A673 (cell line): ENCODE data around the gene SLC22A4. TPM values are rescaled to one million over a fixed set of nuclear protein-coding genes. Genes with fewer than 3 reads are reported as not detected.

ENCODE experiments used
- BruUV-seq: library from RNA; stranded (reverse); fragments of 400-500 nt; replicated peaks from 2 replicates; lab custom pipeline; 2021; lab: Mats Ljungman, UMichigan
- CTCF ChIA-PET: fragments of 300-600 bp; sonication (Branson Sonifier 250); formaldehyde crosslinking; loops from one replicate; lab custom pipeline; 2022; ENCODE audit warnings: antibody characterized with exemption; lab: Charles Lee
- POLR2A ChIA-PET: fragments of 300-600 bp; sonication (Branson Sonifier 250); formaldehyde crosslinking; loops from one replicate; lab custom pipeline; 2022; ENCODE audit warnings: antibody characterized with exemption; ENCODE audit not compliant: low non-redundant PET; lab: Charles Lee
- DNase-seq: peaks from one replicate; pipeline ENCODE4 v3.0.0-alpha.2; 2015; ENCODE audit warnings: low spot score
- H3K27ac ChIP-seq: fragments of 200-600 bp; sonication (generic); 2 replicates; pipeline ENCODE4 v1.5.1; 2016; ENCODE audit warnings: mixed run types, low read depth, mild to moderate bottlenecking, mixed read lengths, antibody characterized with exemption, low read length; ENCODE audit not compliant: poor library complexity, severe bottlenecking
- H3K27me3 ChIP-seq: fragments of 200-600 bp; sonication (generic); replicated peaks from 2 replicates; pipeline ENCODE4 v1.6.1; 2017; ENCODE audit warnings: mixed run types, low read depth, mild to moderate bottlenecking, mixed read lengths, antibody characterized with exemption, low read length; ENCODE audit not compliant: insufficient read depth, poor library complexity
- H3K36me3 ChIP-seq: fragments of 200-600 bp; sonication (generic); 2 replicates; pipeline ENCODE4 v1.6.1; 2016; ENCODE audit warnings: mixed run types, mild to moderate bottlenecking, mixed read lengths, antibody characterized with exemption, low read length; ENCODE audit not compliant: insufficient read depth, poor library complexity, severe bottlenecking
- H3K4me1 ChIP-seq: fragments of 200-600 bp; sonication (generic); 2 replicates; pipeline ENCODE4 v1.6.1; 2017; ENCODE audit warnings: mixed run types, mild to moderate bottlenecking, mixed read lengths, antibody characterized with exemption, low read length; ENCODE audit not compliant: insufficient read depth, poor library complexity, severe bottlenecking
- H3K4me3 ChIP-seq: fragments of 200-600 bp; sonication (generic); 2 replicates; pipeline ENCODE4 v1.5.1; 2016; ENCODE audit warnings: low read depth, mixed run types, mild to moderate bottlenecking, mixed read lengths, low read length; ENCODE audit not compliant: poor library complexity, severe bottlenecking
- H3K9me3 ChIP-seq: fragments of 200-600 bp; sonication (generic); 2 replicates; pipeline ENCODE4 v1.6.1; 2016; ENCODE audit warnings: mixed run types, low read depth, mild to moderate bottlenecking, mixed read lengths, antibody characterized with exemption, low read length; ENCODE audit not compliant: poor library complexity, severe bottlenecking
- EZH2 ChIP-seq: fragments of 200-600 bp; sonication (generic); IDR thresholded peaks from 2 replicates; pipeline ENCODE4 v1.6.1; 2017; ENCODE audit warnings: borderline replicate concordance, low read depth, mild to moderate bottlenecking, mixed read lengths, antibody characterized with exemption, low read length; ENCODE audit not compliant: poor library complexity, severe bottlenecking
- intact Hi-C: fragments of 100-400 bp; cut with micrococcal nuclease; formaldehyde crosslinking; loops from one replicate; pipeline ENCODE4 v1.10.0; 2022; ENCODE audit not compliant: unreplicated experiment
- total RNA-seq: library from RNA; stranded (reverse); gene quantifications from 2 replicates; pipeline ENCODE4 v1.2.3, GENCODE V29; 2021
- TF ChIP-seq, protein P1 (sequence below): fragments of 300-800, 200-600 bp; sonication (generic); conservative IDR thresholded peaks from 2 replicates; pipeline ENCODE4 v1.5.1; 2017; ENCODE audit warnings: low read depth, mild to moderate bottlenecking, antibody characterized with exemption, low read length, moderate library complexity, mixed read lengths

Gene SLC22A4
- total RNA-seq, 1 experiment from 2014 or later: 0.99 TPM

DNA sequence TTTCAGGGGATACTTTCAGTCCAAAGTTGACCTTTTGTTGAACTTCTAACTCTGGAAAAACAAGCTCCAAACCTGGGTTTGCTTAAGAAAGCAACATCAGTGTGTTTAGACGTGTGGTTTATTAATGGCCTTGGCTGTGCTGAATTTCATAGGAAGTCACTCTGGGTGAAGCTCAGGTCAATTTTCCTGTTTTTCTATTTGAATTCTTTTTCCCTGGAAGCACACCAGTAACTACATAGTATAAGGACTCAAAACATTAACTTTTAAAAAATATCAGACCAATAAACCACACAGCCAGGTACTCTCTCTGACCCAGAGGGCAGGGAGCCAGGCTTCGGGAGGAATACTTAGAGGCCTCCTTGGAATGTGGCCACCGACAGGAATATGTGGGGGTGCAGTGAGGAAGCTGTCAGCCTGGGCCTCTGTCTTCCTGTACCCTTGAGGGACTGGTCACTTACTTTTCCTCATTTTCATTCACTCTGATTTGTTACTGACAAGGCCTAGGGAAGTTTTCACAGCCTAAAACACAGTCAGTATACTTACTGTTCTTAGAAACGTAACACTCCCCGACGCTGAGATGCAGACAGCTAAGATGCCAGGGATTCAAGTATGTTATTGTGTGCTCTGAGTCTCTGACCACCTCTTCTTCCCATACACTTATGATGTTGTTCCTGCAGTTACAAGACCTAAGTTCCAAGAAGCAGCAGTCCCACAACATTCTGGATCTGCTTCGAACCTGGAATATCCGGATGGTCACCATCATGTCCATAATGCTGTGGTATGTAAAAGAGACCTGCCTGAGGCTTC lies 94.3 kb downstream of the SLC22A4 start:
- H3K4me1 ChIP-seq: no peaks in the 10 kb centered on the region
- H3K9me3 ChIP-seq: no peaks in the 10 kb centered on the region
- DNase-seq: no peak
- no TSS peak for BruUV-seq
- ChIA-PET CTCF (no interaction called here), POLR2A (no interaction called here)
- TF ChIP-seq, protein P1, sequence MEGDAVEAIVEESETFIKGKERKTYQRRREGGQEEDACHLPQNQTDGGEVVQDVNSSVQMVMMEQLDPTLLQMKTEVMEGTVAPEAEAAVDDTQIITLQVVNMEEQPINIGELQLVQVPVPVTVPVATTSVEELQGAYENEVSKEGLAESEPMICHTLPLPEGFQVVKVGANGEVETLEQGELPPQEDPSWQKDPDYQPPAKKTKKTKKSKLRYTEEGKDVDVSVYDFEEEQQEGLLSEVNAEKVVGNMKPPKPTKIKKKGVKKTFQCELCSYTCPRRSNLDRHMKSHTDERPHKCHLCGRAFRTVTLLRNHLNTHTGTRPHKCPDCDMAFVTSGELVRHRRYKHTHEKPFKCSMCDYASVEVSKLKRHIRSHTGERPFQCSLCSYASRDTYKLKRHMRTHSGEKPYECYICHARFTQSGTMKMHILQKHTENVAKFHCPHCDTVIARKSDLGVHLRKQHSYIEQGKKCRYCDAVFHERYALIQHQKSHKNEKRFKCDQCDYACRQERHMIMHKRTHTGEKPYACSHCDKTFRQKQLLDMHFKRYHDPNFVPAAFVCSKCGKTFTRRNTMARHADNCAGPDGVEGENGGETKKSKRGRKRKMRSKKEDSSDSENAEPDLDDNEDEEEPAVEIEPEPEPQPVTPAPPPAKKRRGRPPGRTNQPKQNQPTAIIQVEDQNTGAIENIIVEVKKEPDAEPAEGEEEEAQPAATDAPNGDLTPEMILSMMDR: no peak
- no peak for TF ChIP-seq EZH2
- no peak overlapping the region for H3K4me3 ChIP-seq
- intact Hi-C loops: loop anchor here (5.0 kb wide), 1 partner anchor 494 kb away; no protein-coding TSS in a partner anchor
- H3K27me3 ChIP-seq: no peaks in the 10 kb centered on the region
- H3K36me3 ChIP-seq: no peaks in the 10 kb centered on the region
- no peak overlapping the region for H3K27ac ChIP-seq

DNA sequence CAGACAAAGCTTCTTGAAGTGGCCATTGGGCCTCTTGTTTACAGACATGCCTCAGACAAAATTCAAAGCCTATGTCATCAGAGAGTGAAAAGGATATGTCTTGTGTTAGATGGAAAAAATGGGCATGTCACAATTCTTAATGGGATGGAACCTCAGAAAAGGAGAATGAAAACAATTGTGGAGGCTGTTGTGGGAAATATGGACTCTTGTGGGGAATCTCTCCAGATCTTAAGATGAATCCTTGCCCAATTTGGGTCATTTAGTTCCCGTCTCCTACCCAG lies 94.8 kb downstream of the SLC22A4 start:
- BruUV-seq: no TSS peak
- H3K27me3 ChIP-seq: no peaks in the 10 kb centered on the region
- ChIA-PET CTCF (interaction anchor here (0.5 kb wide), 1 partner anchor 297 kb away, joined by 4 read pairs; no protein-coding TSS in a partner anchor), POLR2A (no interaction called here)
- TF ChIP-seq EZH2: no peak
- TF ChIP-seq, protein P1: no peak
- intact Hi-C loops: loop anchor here (5.0 kb wide), 1 partner anchor 493 kb away; no protein-coding TSS in a partner anchor
- H3K4me1 ChIP-seq: no peaks in the 10 kb centered on the region
- H3K4me3 ChIP-seq: no peak overlapping the region
- H3K27ac ChIP-seq: no peak overlapping the region
- H3K9me3 ChIP-seq: no peaks in the 10 kb centered on the region
- H3K36me3 ChIP-seq: no peaks in the 10 kb centered on the region
- DNase-seq: no peak

DNA sequence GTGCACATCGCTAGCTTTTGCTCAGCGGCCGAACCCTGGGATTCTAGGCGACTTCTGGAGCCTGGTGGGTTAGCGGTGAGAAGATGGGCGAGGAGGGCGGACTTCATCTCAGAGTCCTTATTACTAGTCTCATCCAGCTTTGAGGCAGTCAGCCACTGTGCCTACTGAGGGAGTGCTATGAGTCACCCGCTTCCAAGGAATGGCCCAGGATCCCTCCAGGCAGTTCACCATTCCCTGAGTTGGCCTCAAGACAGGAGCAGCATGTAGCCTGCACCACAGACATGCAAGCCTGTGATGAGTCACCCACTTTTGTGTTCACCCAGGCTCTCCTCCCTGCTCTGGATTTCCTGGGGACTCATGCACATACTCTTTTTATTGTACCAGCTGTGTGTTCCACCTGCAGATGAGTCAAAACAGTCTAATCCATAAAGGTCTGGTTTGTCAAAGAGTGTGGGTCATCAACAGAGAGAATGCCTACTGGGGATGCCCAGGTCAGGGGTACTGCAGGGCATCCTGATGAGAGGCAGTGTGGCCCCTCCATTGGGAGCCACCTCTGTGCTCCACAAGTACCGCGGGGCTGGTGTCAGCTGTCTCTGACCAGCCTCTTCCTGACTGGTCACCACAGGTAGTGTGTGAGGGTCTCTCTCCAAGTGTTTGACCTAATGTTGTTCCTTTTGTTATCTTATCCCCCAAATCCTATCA lies 95.5 kb downstream of the SLC22A4 start:
- TF ChIP-seq EZH2: no peak
- TF ChIP-seq, protein P1: no peak
- Histone ChIP-seq H3K4me3 (no peak overlapping the region), H3K27me3 (no peaks in the 10 kb centered on the region), H3K36me3 (no peaks in the 10 kb centered on the region), H3K9me3 (no peaks in the 10 kb centered on the region), H3K27ac (no peak overlapping the region), H3K4me1 (no peaks in the 10 kb centered on the region)
- no TSS peak for BruUV-seq
- CTCF ChIA-PET: interaction anchor here (0.5 kb wide), 1 partner anchor 297 kb away, joined by 4 read pairs; no protein-coding TSS in a partner anchor
- DNase-seq: peak; percentile 72
- intact Hi-C loops: loop anchor here (5.0 kb wide), 1 partner anchor 493 kb away; no protein-coding TSS in a partner anchor
- POLR2A ChIA-PET: no interaction called here
